GM12878 (cell line): Measurements from ENCODE around the gene LIMS2. TPM values are rescaled to one million over a fixed set of nuclear protein-coding genes. Genes with fewer than 3 reads are reported as not detected.

Experiments
- ATF2 ChIP-seq: IDR thresholded peaks from 2 replicates; pipeline ENCODE4 v1.6.1; 2012; ENCODE audit warnings: low read length, inconsistent platforms
- BMI1 ChIP-seq: fragments of 450-650 bp; IDR thresholded peaks from 2 replicates; pipeline ENCODE4 v1.6.1; 2016; ENCODE audit warnings: mild to moderate bottlenecking, moderate library complexity, borderline replicate concordance
- CREM ChIP-seq: IDR thresholded peaks from 2 replicates; pipeline ENCODE4 v1.6.1; 2014; ENCODE audit warnings: antibody characterized with exemption, low read depth
- EGR1 ChIP-seq, 2 experiments: IDR thresholded peaks; 1 replicate in 1 of 2; 2 replicates in 1 of 2; pipeline ENCODE4 v1.6.1; 2011 to 2012; ENCODE audit warnings: low read depth in 2 of 2, low read length in 2 of 2, borderline replicate concordance in 1 of 2, mild to moderate bottlenecking in 1 of 2, moderate library complexity in 1 of 2
- ESRRA ChIP-seq: IDR thresholded peaks from 2 replicates; pipeline ENCODE4 v1.6.1; 2012; ENCODE audit warnings: mild to moderate bottlenecking, low read length, improper control_type of control experiment
- HDAC2 ChIP-seq: fragments of 200-600 bp; sonication (generic); IDR thresholded peaks from 2 replicates; pipeline ENCODE4 v1.6.1; 2017
- HDGF ChIP-seq: fragments of 450-650 bp; IDR thresholded peaks from 2 replicates; pipeline ENCODE4 v1.6.1; 2016; ENCODE audit warnings: antibody characterized with exemption
- IKZF1 ChIP-seq: fragments of 450-650 bp; conservative IDR thresholded peaks from 2 replicates; pipeline ENCODE4 v1.6.1; 2017; ENCODE audit warnings: antibody characterized with exemption, mild to moderate bottlenecking
- IRF5 ChIP-seq: fragments of 450-650 bp; IDR thresholded peaks from 2 replicates; pipeline ENCODE4 v1.6.1; 2017; ENCODE audit warnings: borderline replicate concordance
- JUNB ChIP-seq: IDR thresholded peaks from 2 replicates; pipeline ENCODE4 v1.6.1; 2016; ENCODE audit warnings: antibody characterized with exemption, mild to moderate bottlenecking
- KAT2A ChIP-seq: conservative IDR thresholded peaks from 2 replicates; pipeline ENCODE4 v1.6.1; 2011; ENCODE audit warnings: low read depth, low read length; ENCODE audit not compliant: control insufficient read depth
- MLLT1 ChIP-seq: fragments of 450-650 bp; IDR thresholded peaks from 2 replicates; pipeline ENCODE4 v1.6.1; 2016; ENCODE audit warnings: mild to moderate bottlenecking
- MTA2 ChIP-seq: fragments of 450-650 bp; IDR thresholded peaks from 2 replicates; pipeline ENCODE4 v1.6.1; 2016; ENCODE audit warnings: low read depth, mild to moderate bottlenecking, moderate library complexity
- MYC ChIP-seq: IDR thresholded peaks from 2 replicates; pipeline ENCODE4 v1.6.1; 2011; ENCODE audit warnings: mild to moderate bottlenecking, low read length, moderate library complexity, inconsistent platforms; ENCODE audit not compliant: insufficient read depth, insufficient replicate concordance, insufficient read length, severe bottlenecking
- NBN ChIP-seq: fragments of 450-650 bp; IDR thresholded peaks from 2 replicates; pipeline ENCODE4 v1.6.1; 2016
- PAX8 ChIP-seq: fragments of 450-650 bp; IDR thresholded peaks from 2 replicates; pipeline ENCODE4 v1.6.1; 2017; ENCODE audit warnings: mild to moderate bottlenecking, moderate library complexity
- PML ChIP-seq: IDR thresholded peaks from 2 replicates; pipeline ENCODE4 v1.6.1; 2012; ENCODE audit warnings: low read length, inconsistent platforms
- RAD51 ChIP-seq: fragments of 450-650 bp; IDR thresholded peaks from 2 replicates; pipeline ENCODE4 v1.6.1; 2016; ENCODE audit warnings: moderate library complexity, mild to moderate bottlenecking, inconsistent platforms
- RB1 ChIP-seq: fragments of 450-650 bp; formaldehyde crosslinking; IDR thresholded peaks from 2 replicates; pipeline ENCODE4 v1.6.1; 2017; ENCODE audit warnings: mild to moderate bottlenecking, borderline replicate concordance
- RUNX3 ChIP-seq: IDR thresholded peaks from 2 replicates; pipeline ENCODE4 v1.6.1; 2012; ENCODE audit warnings: low read length, inconsistent platforms
- SIN3A ChIP-seq: IDR thresholded peaks from 2 replicates; pipeline ENCODE4 v1.6.1; 2012; ENCODE audit warnings: low read depth, low read length, improper control_type of control experiment
- SMAD1 ChIP-seq: fragments of 450-650 bp; IDR thresholded peaks from 2 replicates; pipeline ENCODE4 v1.6.1; 2018; ENCODE audit warnings: mild to moderate bottlenecking, low read depth; ENCODE audit not compliant: partially characterized antibody
- SMAD5 ChIP-seq: IDR thresholded peaks from 2 replicates; pipeline ENCODE4 v1.6.1; 2016; ENCODE audit warnings: antibody characterized with exemption, low read depth
- STAT1 ChIP-seq: fragments of 450-650 bp; conservative IDR thresholded peaks from 2 replicates; pipeline ENCODE4 v1.6.1; 2014; ENCODE audit warnings: antibody characterized with exemption, mild to moderate bottlenecking
- STAT3 ChIP-seq: IDR thresholded peaks from 2 replicates; pipeline ENCODE4 v1.6.1; 2011; ENCODE audit warnings: low read depth, low read length, improper control_type of control experiment
- TARDBP ChIP-seq: IDR thresholded peaks from 2 replicates; pipeline ENCODE4 v1.6.1; 2016; ENCODE audit warnings: borderline replicate concordance
- YY1 ChIP-seq: IDR thresholded peaks from 2 replicates; pipeline ENCODE4 v1.6.1; 2011; ENCODE audit warnings: low read depth, mild to moderate bottlenecking, low read length
- ZBED1 ChIP-seq: IDR thresholded peaks from 2 replicates; pipeline ENCODE4 v1.6.1; 2016; ENCODE audit warnings: borderline replicate concordance
- ZBTB33 ChIP-seq: fragments of 450-650 bp; IDR thresholded peaks from 2 replicates; pipeline ENCODE4 v1.6.1; 2017; ENCODE audit warnings: mild to moderate bottlenecking
- polyA plus RNA-seq, 11 experiments: library from polyadenylated mRNA; depleted of rRNA in 4 of 11; unstranded in 6 of 11; stranded (reverse) in 5 of 11; fragments of >200 nt; fragmentation: Nextera tagmentation in 4 of 11; fragmentation: Illumina TruSeq in 1 of 11; extraction: Ambion mirVana in 4 of 11; extraction: Trizol in 1 of 11; gene quantifications; 1 replicate in 1 of 11; 2 replicates in 10 of 11; pipeline versions ENCODE4 v1.2.1 to v1.2.3, GENCODE V29; 2011 to 2016; ENCODE audit warnings: inconsistent platforms in 2 of 11, missing spikeins in 2 of 11, low read depth in 1 of 11
- total RNA-seq, 4 experiments: library from RNA; depleted of rRNA in 3 of 4; stranded (reverse); fragments of >200 nt in 3 of 4; fragmentation: Illumina TruSeq in 1 of 4; extraction: Trizol in 1 of 4; gene quantifications; 2 replicates each; pipeline versions ENCODE4 v1.2.1 to v1.2.3, GENCODE V29; 2013 to 2021

The LIMS2 gene
- total and polyA plus RNA-seq, 10 of the 15 experiments (the other 5 are each of a cell fraction or from before 2014, with no cell fraction given): 0.06 to 0.81 (median 0.16) TPM; not detected in 2

GRCh38 chr2:127701651-127702394 lies 26.5 kb upstream of the LIMS2 start (continued):
- TF ChIP-seq ZBTB33 (no peak), MYC (peak; percentile 77), YY1 (no peak), IKZF1 (peak; percentile 87), KAT2A (no peak), CREM (no peak), SIN3A (peak; percentile 66), RB1 (peak; percentile 96; the same call in 1 of the 2 replicates), RUNX3 (no peak), PML (no peak), ESRRA (no peak), MLLT1 (no peak), EGR1 (IDR thresholded peaks at IDR 0.05; ENCODE audit: borderline replicate concordance in 1 of 2, low read depth in 2 of 2, low read length in 2 of 2) (peak in 1 of 2 experiments; percentile 20; a peak in 1 of 3 replicates), TARDBP (0 out of 2 replicates have a peak, but pooled peaks have one; percentile 65), IRF5 (no peak), ZBED1 (no peak), SMAD1 (no peak), STAT1 (no peak), JUNB (no peak), RAD51 (no peak), SMAD5 (no peak), HDGF (no peak), BMI1 (no peak), HDAC2 (no peak), ATF2 (no peak), MTA2 (no peak), STAT3 (no peak), PAX8 (no peak), NBN (no peak)
